Endothelial cell of umbilical vein (primary cell): ENCODE data around the gene KCNJ2. TPM values are rescaled to one million over a fixed set of nuclear protein-coding genes. Genes with fewer than 3 reads are reported as not detected.

Experiments
- BruUV-seq: library from RNA; stranded (reverse); fragments of 400-500 nt; replicated peaks from 2 replicates; lab custom pipeline; 2021; lab: Mats Ljungman, UMichigan
- CTCF ChIA-PET: fragments of 300-600, 350-600 bp; sonication (Branson Sonifier 250); formaldehyde crosslinking; loops from one replicate; lab custom pipeline; 2021; ENCODE audit warnings: antibody characterized with exemption, inconsistent platforms; lab: Charles Lee
- POLR2A ChIA-PET: fragments of 300-600, 350-600 bp; sonication (Branson Sonifier 250); formaldehyde crosslinking; loops from one replicate; lab custom pipeline; 2021; ENCODE audit warnings: antibody characterized with exemption, inconsistent platforms; lab: Charles Lee
- DNase-seq: peaks from one replicate; pipeline ENCODE4 v3.0.0-alpha.2; 2011; ENCODE audit warnings: low read depth, low spot score
- FAIRE-seq: peaks from 2 replicates; lab custom pipeline; 2011; peaks lifted over from hg19 to GRCh38; lab: Jason Lieb, UNC
- H2AFZ ChIP-seq: 2 replicates; pipeline ENCODE4 v1.6.0; 2012; ENCODE audit warnings: low read depth, low read length, control low read depth, inconsistent platforms
- H3K27ac ChIP-seq: 2 replicates; pipeline ENCODE4 v1.5.1; 2011; ENCODE audit warnings: low read depth, mild to moderate bottlenecking, control low read depth, low read length, moderate library complexity; ENCODE audit not compliant: insufficient read depth
- H3K27me3 ChIP-seq, 2 experiments: 2 replicates each; pipeline versions ENCODE4 v1.6.0 to v1.6.1; 2011; ENCODE audit warnings: low read length in 2 of 2, mixed read lengths in 1 of 2; ENCODE audit not compliant: control insufficient read depth in 2 of 2, insufficient read depth in 2 of 2
- H3K36me3 ChIP-seq, 2 experiments: 2 replicates in 1 of 2; 3 replicates in 1 of 2; pipeline ENCODE4 v1.5.1; 2011; ENCODE audit warnings: low read length in 2 of 2, mild to moderate bottlenecking in 1 of 2, moderate library complexity in 1 of 2; ENCODE audit not compliant: control insufficient read depth in 2 of 2, insufficient read depth in 2 of 2; ENCODE audit errors: extremely low read depth in 1 of 2
- H3K4me1 ChIP-seq: 3 replicates; pipeline ENCODE4 v1.5.1; 2011; ENCODE audit warnings: mild to moderate bottlenecking, low read length; ENCODE audit not compliant: control insufficient read depth, insufficient read depth; ENCODE audit errors: extremely low read depth
- H3K4me2 ChIP-seq: 2 replicates; pipeline ENCODE4 v1.6.1; 2011; ENCODE audit warnings: low read length, control low read depth, mixed read lengths; ENCODE audit not compliant: insufficient read depth
- H3K4me3 ChIP-seq, 3 experiments: fragments of 200-600 bp in 1 of 3; sonication (generic), shearing (Covaris generic) in 1 of 3; replicated peaks in 1 of 3; 2 replicates each; pipeline ENCODE4 v1.5.1; 2011 to 2016; ENCODE audit warnings: control low read depth in 3 of 3, low read length in 3 of 3, mild to moderate bottlenecking in 2 of 3, inconsistent platforms in 1 of 3, low read depth in 1 of 3, moderate library complexity in 1 of 3; ENCODE audit not compliant: insufficient read depth in 1 of 3
- H3K79me2 ChIP-seq: 2 replicates; pipeline ENCODE4 v1.6.0; 2012; ENCODE audit warnings: low read length, inconsistent platforms; ENCODE audit not compliant: control insufficient read depth, insufficient read depth
- H3K9ac ChIP-seq: replicated peaks from 2 replicates; pipeline ENCODE3; 2011; ENCODE audit warnings: low read length, control low read depth; ENCODE audit not compliant: insufficient read depth; ENCODE audit errors: extremely low read depth
- H3K9me1 ChIP-seq: replicated peaks from 3 replicates; pipeline ENCODE4 v1.6.0; 2011; ENCODE audit warnings: mild to moderate bottlenecking, low read length; ENCODE audit not compliant: control insufficient read depth, insufficient read depth; ENCODE audit errors: extremely low read depth
- H3K9me3 ChIP-seq: replicated peaks from 2 replicates; pipeline ENCODE4 v1.5.1; 2012; ENCODE audit warnings: low read length, inconsistent platforms; ENCODE audit not compliant: control insufficient read depth, insufficient read depth
- H4K20me1 ChIP-seq: replicated peaks from 2 replicates; pipeline ENCODE3; 2011; ENCODE audit warnings: mild to moderate bottlenecking, low read length; ENCODE audit not compliant: control insufficient read depth, insufficient read depth; ENCODE audit errors: extremely low read depth
- FOS ChIP-seq: IDR thresholded peaks from 2 replicates; pipeline ENCODE4 v1.6.1; 2011; ENCODE audit warnings: mild to moderate bottlenecking, low read length, moderate library complexity, borderline replicate concordance; ENCODE audit not compliant: insufficient read depth
- GATA2 ChIP-seq: IDR thresholded peaks from 2 replicates; pipeline ENCODE4 v1.7.0; 2011; ENCODE audit warnings: low read depth, mild to moderate bottlenecking, moderate library complexity, mixed read lengths, low read length; ENCODE audit not compliant: insufficient read length, insufficient read depth
- JUN ChIP-seq: IDR thresholded peaks from 2 replicates; pipeline ENCODE4 v1.6.1; 2011; ENCODE audit warnings: borderline replicate concordance, low read depth; ENCODE audit not compliant: insufficient read length, insufficient read depth
- dilution Hi-C: fragments of 300-500 bp; cut with MboI; formaldehyde crosslinking; loops from one replicate; pipeline ENCODE4 v1.15.0; 2019; ENCODE audit warnings: low sequenced_read_pairs; ENCODE audit not compliant: extremely low pct_ligation_motif_present
- intact Hi-C: fragments of 100-400 bp; cut with micrococcal nuclease; formaldehyde crosslinking; loops from one replicate; pipeline ENCODE4 v1.10.0; 2022
- polyA plus RNA-seq, 4 experiments: library from polyadenylated mRNA; depleted of rRNA in 3 of 4; stranded (reverse) in 3 of 4; unstranded in 1 of 4; fragments of >200 nt; gene quantifications; 2 replicates each; pipeline versions ENCODE4 v1.2.1 to v1.2.3, GENCODE V29; 2011 to 2012; ENCODE audit warnings: missing spikeins in 1 of 4
- total RNA-seq: library from RNA; stranded (reverse); gene quantifications from 2 replicates; pipeline ENCODE4 v1.2.3, GENCODE V29; 2021
- TF ChIP-seq, protein P1 (sequence below): IDR thresholded peaks from 2 replicates; pipeline ENCODE4 v1.6.1; 2011; ENCODE audit not compliant: insufficient read depth, insufficient read length

KCNJ2 gene
- total and polyA plus RNA-seq, 2 donors (not counting 3 experiments of a cell fraction or from before 2014, with no cell fraction given), result 8.3 to 11.5 TPM

DNA sequence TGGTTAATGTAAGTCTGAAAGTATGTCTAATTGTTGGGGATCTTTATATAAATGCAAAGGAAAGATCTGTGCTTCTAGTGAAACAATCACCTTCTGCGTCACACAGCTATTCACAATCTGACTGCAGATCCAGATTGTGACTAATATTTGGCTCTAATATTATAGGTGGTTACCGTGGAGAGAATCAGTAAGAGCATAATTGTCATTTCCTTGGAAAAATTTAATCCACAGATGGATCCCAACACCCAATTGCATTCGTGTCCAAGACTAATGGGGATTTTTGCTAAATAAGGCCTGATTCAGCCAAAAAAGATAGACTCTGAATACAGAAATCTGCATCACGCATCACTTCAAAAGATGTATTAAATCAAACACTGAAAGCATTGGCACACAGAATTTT is 2.7 kb upstream of the KCNJ2 start:
- ChIA-PET CTCF (interaction anchor here (1.1 to 7.9 kb wide), 17 partner anchors 8 to 641 kb away, joined by 3 to 156 read pairs (median 7); no protein-coding TSS in a partner anchor), POLR2A (interaction anchor here (1.2 to 1.4 kb wide), 2 partner anchors 558 to 559 kb away, joined by 3 to 6 read pairs; no protein-coding TSS in a partner anchor)
- H3K36me3 ChIP-seq, result no peaks in the 10 kb centered on the region
- no peak overlapping the region for H3K4me3 ChIP-seq
- peak overlapping the region; percentile 84 for H3K4me2 ChIP-seq
- H3K27ac ChIP-seq, result peak overlapping the region; percentile 87
- no peaks in the 10 kb centered on the region for H3K27me3 ChIP-seq
- peaks cover 21% of the 10 kb centered on the region for H3K79me2 ChIP-seq
- dilution Hi-C loops (no loop called here), intact Hi-C loops (loop anchor here (5.0 kb wide), 3 partner anchors 386 to 749 kb away; no protein-coding TSS in a partner anchor)
- DNase-seq (peak; percentile 88), FAIRE-seq (peak; percentile 62)
- H2AFZ ChIP-seq, result no peak overlapping the region
- no TSS peak for BruUV-seq
- TF ChIP-seq JUN (peak; percentile 81), GATA2 (peak; percentile 29), FOS (peak; percentile 27)
- TF ChIP-seq, protein P1, sequence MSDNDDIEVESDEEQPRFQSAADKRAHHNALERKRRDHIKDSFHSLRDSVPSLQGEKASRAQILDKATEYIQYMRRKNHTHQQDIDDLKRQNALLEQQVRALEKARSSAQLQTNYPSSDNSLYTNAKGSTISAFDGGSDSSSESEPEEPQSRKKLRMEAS, result no peak
- H4K20me1 ChIP-seq, result no peaks in the 10 kb centered on the region
- H3K9me3 ChIP-seq, result no peaks in the 10 kb centered on the region
- H3K9me1 ChIP-seq, result no peaks in the 10 kb centered on the region
- peaks cover 35% of the 10 kb centered on the region for H3K4me1 ChIP-seq
- H3K9ac ChIP-seq, result peak overlapping the region; percentile 45
